IMR-90 (cell line): ENCODE results near the gene SLC12A8. TPM values are rescaled to one million over a fixed set of nuclear protein-coding genes. Genes with fewer than 3 reads are reported as not detected.

ENCODE experiments used
- CHD1 ChIP-seq: IDR thresholded peaks from 2 replicates; pipeline ENCODE4 v1.6.1; 2012; ENCODE audit warnings: low read depth, low read length, improper control_type of control experiment
- CTCF ChIP-seq: conservative IDR thresholded peaks from 2 replicates; pipeline ENCODE4 v1.5.1; 2012; ENCODE audit warnings: mild to moderate bottlenecking, low read depth, low read length, improper control_type of control experiment
- MXI1 ChIP-seq: IDR thresholded peaks from 2 replicates; pipeline ENCODE4 v1.6.1; 2012; ENCODE audit warnings: low read depth, mild to moderate bottlenecking, low read length, moderate library complexity, borderline replicate concordance
- RAD21 ChIP-seq: IDR thresholded peaks from 2 replicates; pipeline ENCODE4 v1.6.1; 2012; ENCODE audit warnings: low read length, improper control_type of control experiment
- USF2 ChIP-seq: fragments of 150-350 bp; IDR thresholded peaks from 2 replicates; pipeline ENCODE4 v1.6.1; 2017; ENCODE audit warnings: mild to moderate bottlenecking, antibody characterized with exemption, low read length, low read depth
- polyA plus RNA-seq, 3 experiments: library from polyadenylated mRNA; depleted of rRNA; stranded (reverse); fragments of >200 nt; gene quantifications; 2 replicates each; pipeline ENCODE4 v1.2.3, GENCODE V29; 2012; ENCODE audit warnings: low replicate concordance in 1 of 3
- total RNA-seq: library from RNA; depleted of rRNA; stranded (reverse); fragments of >200 nt; gene quantifications from 2 replicates; pipeline ENCODE4 v1.2.3, GENCODE V29; 2012

SLC12A8 gene
- total and polyA plus RNA-seq, 2 of the 4 experiments (the other 2 are of a cell fraction): 2.2 to 4.3 TPM

GRCh38 chr3:125163739-125164601, 48.6 kb downstream of the SLC12A8 start (continued):
- TF ChIP-seq USF2: no peak
- no peak for TF ChIP-seq MXI1
- TF ChIP-seq CTCF: peak; percentile 38
- TF ChIP-seq RAD21: peak; percentile 41
- no peak for TF ChIP-seq CHD1
